ENCODE measurements around the gene RNF41.
A peak's percentile ranks its signal among the peaks of the same experiment; 100 is the strongest.
"Not testable (repeated sequence)": the region's sequence is repeated elsewhere in the genome, so short reads cannot be mapped to it uniquely, and the experiment has no call there.

The RNF41 gene

GRCh38 chr12:56221757-56222530 is at the start of gene RNF41:
RNF41 (minus strand) TSS chr12:56221922; CDS start chr12:56214047, 7,875 bp downstream.
- DNase-seq, result peak; percentile 87

DNA sequence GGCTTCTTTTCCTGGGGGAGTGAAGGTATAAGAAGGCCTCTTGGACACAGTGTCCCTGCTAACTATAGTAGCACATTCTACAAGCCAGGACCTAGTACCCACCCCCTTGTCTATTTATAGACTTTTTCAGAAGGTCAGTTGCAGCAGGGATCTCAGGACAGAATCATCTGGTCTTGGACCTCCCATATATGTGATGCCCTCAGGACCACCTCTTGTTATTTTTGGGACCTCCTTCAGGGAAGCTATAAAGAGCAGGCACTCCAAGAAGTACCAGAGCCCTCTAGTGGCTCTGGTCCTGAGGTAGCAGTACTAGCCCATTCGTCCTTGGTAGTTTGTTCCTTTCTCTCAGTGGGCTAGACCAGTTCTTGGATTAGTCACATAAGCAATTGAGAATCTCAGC is 49.3 kb upstream of the RNF41 start:
- no peak for DNase-seq

- DNase-seq, result no peak
Measured at GRCh38 chr12:56267443-56268071, 45.8 kb upstream of the RNF41 start.

DNA sequence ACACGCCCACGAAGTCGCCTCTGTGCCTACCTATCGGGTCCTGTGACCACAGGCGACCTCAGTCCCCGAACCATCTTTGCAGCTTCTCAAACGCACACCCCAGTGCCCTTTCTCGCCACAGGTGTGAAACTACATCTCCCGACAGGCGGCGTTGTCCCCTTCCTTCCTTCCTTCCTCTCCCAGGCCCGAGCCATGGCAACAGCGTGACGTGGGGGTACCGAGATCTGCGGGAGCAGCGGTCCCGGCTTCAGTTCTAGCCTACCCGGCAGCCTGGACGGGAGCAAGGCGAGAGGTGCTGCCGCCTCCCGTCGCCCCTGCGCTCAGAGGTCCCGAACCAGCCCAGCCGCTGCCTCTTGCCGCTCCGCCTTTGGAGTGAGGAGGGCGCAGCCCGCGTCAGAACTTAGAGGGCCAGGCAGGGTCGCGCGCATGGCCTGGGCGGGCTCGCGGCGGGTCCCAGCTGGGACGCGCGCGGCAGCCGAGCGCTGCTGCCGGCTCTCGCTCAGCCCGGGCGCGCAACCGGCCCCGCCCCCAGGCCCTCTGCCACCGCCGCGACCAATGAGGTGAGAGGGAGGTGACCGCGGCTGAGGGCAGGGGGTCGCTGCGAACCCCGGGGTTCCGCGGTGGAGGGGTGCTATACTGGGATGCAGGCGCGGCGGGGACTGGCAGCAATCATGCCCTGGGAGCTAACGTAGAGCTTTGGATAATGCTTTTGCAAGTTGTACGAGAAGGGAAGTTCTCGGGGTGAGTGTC is 45.1 kb upstream of the RNF41 start, which contains the start of gene COQ10A:
COQ10A (plus strand) TSS at position 250 of the 750 bp plus-strand sequence; CDS start at position 427, 177 bp downstream.
- peak; percentile 63 for DNase-seq

DNA sequence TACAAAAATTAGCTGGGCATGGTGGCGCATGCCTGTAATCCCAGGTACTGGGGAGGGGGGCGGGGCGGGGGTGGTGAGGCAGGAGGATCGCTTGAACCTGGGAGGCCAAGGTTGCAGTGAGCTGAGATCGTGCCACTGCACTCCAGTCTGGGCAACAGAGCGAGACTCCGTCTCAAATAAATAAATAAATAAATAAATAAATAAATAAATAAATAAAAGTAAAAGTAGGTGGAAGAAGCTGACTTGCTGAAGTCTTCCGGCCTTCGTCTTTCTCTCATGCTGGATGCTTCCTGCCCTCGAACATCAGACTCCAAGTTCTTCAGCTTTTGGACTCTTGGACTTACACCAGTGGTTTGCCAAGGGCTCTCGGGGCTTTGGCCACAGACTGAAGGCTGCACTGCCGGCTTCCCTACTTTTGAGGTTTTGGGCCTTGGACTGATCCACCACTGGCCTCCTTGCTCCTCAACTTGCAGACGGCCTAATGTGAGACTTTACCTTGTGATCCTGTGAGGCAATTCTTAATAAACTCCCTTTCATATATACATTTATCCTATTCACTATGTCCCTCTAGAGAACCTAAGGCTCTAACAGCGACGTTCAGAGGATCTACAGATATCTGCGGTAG is 44.5 kb upstream of the RNF41 start:
- DNase-seq, result not testable (repeated sequence)

- DNase-seq, result not testable (repeated sequence)
Measured at GRCh38 chr12:56262955-56263354, 41.2 kb upstream of the RNF41 start.

- DNase-seq, result no peak
Measured at GRCh38 chr12:56261503-56262232, 39.9 kb upstream of the RNF41 start.

DNA sequence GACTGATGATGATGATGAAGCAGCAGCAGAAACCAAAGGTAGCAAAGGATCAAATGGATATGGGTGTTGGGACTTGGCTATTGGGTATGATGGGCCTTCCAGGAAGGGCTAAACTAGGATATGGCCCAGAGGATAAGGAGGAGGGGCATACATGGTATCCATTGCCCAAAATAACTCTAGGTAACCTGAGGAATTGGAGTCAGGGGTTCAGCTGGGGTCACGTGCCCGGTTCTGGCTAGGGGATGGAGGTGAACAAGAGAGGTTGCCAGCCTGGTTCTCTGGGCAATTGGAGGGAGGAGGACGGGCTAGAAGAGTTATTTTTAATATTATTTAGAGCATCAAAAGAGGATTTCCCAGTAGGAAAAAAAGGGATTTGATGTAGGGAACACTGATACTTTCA is 39.2 kb upstream of the RNF41 start:
- DNase-seq, result no peak

- no peak for DNase-seq
Measured at GRCh38 chr12:56260380-56260779, 38.7 kb upstream of the RNF41 start.

DNA sequence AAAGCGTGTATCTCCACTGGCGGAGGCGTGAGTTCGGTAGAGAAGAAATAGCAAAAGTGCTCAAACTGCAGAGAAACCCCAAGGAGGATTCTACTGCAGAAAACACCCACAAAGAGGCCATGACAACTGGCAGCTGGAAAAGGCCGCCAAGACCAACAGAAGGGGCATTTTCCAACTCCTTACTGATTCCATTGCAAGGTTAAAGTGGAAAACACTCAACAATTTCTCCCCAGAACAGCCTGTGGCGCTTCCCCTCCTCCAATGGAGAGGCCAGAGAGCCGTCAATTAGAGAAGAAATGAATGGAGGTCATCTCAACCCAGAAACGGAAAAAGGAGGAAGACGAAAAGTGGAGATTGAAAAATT is 37.1 kb upstream of the RNF41 start:
- no peak for DNase-seq

DNA sequence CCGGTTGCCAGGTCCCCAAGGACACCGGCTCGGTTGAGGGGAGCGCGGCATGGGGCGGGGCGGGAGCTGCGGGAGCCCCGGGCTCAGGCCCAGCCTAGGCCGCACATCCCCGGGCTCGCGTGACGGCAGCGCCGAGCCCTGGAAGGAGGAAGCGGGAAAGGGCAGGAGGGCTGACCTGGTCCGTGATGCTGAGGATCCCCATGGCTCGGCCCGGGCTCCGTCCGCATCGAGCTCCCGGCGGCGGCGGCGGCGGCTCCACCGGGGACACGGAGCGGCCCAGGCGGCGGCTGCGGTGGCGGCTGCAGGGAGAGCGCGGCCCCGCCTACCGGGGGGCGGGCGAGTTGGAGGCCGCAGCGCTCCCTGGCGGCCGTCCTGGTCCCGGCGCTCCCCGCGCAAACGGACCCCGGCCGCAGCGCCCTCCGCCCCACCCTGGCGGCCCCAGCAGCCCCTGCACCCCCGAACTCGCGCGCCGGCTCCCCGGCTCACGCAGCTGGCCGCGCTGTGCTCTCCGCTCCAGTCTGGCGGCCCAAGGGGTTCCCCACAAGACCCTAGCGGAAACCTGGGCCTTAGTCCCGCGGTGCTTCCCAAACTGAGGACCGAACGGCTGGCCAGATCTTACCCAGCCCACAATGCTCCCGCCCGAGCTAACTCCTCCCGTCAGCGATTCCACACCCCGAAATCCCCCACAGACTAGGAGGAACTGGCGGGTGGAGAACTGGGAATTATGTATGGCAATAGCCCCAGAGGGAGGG is 36.5 kb upstream of the RNF41 start, which contains the start of gene ANKRD52:
ANKRD52 (minus strand) TSS at position 317 of the 752 bp plus-strand sequence; CDS start at position 202, 115 bp downstream.
- peak; percentile 17 for DNase-seq

- DNase-seq, result no peak
Measured at GRCh38 chr12:56257491-56258067, 35.9 kb upstream of the RNF41 start.

- DNase-seq, result no peak
Measured at GRCh38 chr12:56257071-56257470, 35.3 kb upstream of the RNF41 start.

DNA sequence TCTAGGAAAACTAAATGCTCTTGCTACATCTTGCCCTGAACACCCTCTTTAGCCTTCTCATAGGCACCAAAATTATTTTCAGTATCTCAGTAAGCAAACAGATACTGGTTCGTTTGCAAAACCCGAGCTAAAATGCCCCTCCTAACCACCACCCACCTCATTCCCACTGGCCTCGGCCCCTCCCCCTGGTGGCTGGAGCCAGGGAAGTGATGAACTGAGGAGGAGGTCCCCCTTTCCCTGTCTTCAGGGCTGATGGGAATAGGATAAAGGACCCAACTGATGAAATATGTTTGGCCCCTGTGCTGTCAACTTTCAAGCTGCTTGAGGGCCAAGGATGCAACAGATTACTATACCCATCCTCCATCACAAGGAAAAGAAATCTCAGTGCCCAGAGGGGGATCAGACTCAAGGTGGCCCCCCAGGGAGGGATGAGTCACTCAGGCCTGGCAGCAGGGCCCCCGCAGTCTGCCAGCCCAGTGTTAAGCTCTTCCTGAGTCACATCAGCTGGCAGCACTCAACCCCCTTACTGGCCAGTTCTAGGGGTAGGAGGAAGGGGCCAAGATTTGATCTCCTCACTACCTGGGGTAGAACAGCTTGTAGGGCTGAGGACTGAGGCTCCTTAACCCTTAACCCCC is 34.7 kb upstream of the RNF41 start:
- DNase-seq, result no peak

GRCh38 chr12:56255671-56256070 is 33.9 kb upstream of the RNF41 start:
- no peak for DNase-seq

GRCh38 chr12:56253091-56253490 is 31.4 kb upstream of the RNF41 start:
- no peak for DNase-seq

- DNase-seq, result no peak
Measured at GRCh38 chr12:56252649-56253048, 30.9 kb upstream of the RNF41 start.

DNA sequence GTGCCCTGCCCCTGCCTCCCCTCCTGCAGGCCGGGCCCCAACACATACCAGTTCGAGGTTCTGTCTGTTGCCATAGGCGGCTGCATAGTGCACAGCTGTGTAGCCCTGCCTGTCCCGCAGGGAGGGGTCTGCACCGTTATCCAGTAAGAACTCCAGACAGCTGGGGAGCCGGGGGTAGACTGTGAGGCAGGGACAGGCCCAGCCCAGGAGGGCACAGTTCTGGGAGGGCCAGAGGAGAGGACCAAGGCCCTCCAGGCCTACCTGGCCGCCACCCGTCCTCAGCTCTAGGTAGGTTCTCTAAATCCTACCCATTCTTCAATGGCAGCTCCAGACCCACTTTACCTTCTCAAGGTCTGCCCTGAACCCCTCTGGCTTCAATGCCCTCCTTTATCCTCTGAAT is 27.0 kb upstream of the RNF41 start:
- DNase-seq, result no peak

GRCh38 chr12:56247923-56248322 is 26.2 kb upstream of the RNF41 start:
- DNase-seq, result no peak

DNA sequence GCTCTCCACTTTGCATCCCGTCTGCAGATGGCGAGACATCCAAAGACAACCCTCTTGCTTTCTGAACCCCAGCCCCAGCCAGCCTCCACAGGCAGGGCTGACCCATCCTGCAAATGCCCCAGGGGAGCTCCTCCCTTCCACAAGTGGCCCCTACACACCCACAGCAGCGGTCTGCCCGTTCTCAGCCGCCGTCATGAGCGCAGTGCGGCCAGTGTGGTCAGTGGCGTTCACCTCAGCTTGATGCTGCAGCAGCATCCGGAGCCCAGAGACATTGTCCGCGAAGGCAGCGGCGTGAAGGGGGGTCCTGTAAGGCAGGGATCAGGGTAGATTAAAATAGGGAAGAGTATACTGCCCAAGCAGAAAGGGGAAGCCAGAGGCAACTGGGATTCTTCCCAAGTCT is 22.8 kb upstream of the RNF41 start:
- DNase-seq, result no peak

DNA sequence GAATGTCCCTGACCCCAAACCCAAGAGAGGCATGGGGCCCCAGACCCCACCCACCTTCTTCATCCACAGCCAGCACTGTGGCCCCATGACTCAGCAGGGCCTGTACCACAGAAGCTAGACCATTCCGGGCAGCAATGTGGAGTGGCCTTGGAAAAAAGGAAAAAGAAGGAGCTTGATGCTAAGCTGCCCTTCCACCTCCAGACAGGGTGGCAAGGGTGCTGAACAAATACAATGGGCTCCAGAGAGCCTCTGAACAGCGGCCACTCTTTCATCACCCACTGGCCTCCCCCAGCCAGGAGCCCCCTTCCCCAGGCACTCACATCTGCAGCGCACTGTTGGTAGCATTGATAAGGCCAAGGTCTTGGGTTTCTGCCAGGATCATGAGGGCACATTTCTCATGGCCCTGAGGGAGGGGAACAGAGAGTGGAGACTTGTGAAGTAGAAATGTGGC is 22.0 kb upstream of the RNF41 start:
- no peak for DNase-seq

Data from NCI-H1048 (cell line).